ENCODE results near the gene LTBP2. TPM values are rescaled to one million over a fixed set of nuclear protein-coding genes. Genes with fewer than 3 reads are reported as not detected.

The LTBP2 gene
- total and polyA plus RNA-seq, 2 experiments from 2014 or later = 73.5 to 456 TPM

- Histone ChIP-seq H4K20me1 (ENCODE audit: insufficient read depth) (no peaks in the 10 kb centered on the region), H3K4me3 (no peak overlapping the region), H3K36me3 (ENCODE audit: low read depth) (peaks cover 23% of the 10 kb centered on the region), H3F3A (ENCODE audit: insufficient read depth) (peaks cover 40% of the 10 kb centered on the region), H3K4me2 (ENCODE audit: unreplicated experiment) (no peak overlapping the region), H3K27ac (peak overlapping the region; percentile 96), H3K9ac (no peak overlapping the region), H3K9me3 (ENCODE audit: low read depth) (no peaks in the 10 kb centered on the region), H3K9me2 (ENCODE audit: insufficient read depth) (no peaks in the 10 kb centered on the region), H3K4me1 (ENCODE audit: insufficient read depth) (peaks cover 33% of the 10 kb centered on the region), H3K27me3 (replicated peaks; ENCODE audit: insufficient read depth) (no peaks in the 10 kb centered on the region), H2AFZ (no peak overlapping the region), H3K79me2 (ENCODE audit: insufficient read depth) (no peaks in the 10 kb centered on the region)
- 95% methylated on average over 10 of the region's 10 CpGs for WGBS, 2 experiments (ENCODE audit: low coverage in 1 of 2, low lambda C conversion rate in 2 of 2, missing lambda C conversion rate in 2 of 2)
- in situ Hi-C loops (cut with MboI) = no loop called here
- DNase-seq = no peak
- TF ChIP-seq EZH2 (IDR thresholded peaks at IDR 0.05; ENCODE audit: insufficient read depth, poor library complexity, severe bottlenecking) = no peak
- no peak for TF ChIP-seq EZH2phosphoT487 (IDR thresholded peaks at IDR 0.05; ENCODE audit: insufficient read depth, low read depth)
These were observed 99.8 kb downstream of the LTBP2 start for GRCh38 chr14:74511966-74512830.

- H3K36me3 ChIP-seq (ENCODE audit: low read depth) = peaks cover 23% of the 10 kb centered on the region
- in situ Hi-C loops (cut with MboI) = no loop called here
- 45 to 51% methylated on average over 10 of the region's 10 CpGs for WGBS, 2 experiments (ENCODE audit: low coverage in 1 of 2, low lambda C conversion rate in 2 of 2, missing lambda C conversion rate in 2 of 2)
- H4K20me1 ChIP-seq (ENCODE audit: insufficient read depth) = no peaks in the 10 kb centered on the region
- H3K9me3 ChIP-seq (ENCODE audit: low read depth) = no peaks in the 10 kb centered on the region
- 0 out of 2 replicates have a peak overlapping the region, but pooled peaks have one; percentile 12 for H3K4me3 ChIP-seq
- peaks cover 40% of the 10 kb centered on the region for H3F3A ChIP-seq (ENCODE audit: insufficient read depth)
- H3K4me1 ChIP-seq (ENCODE audit: insufficient read depth) = peaks cover 33% of the 10 kb centered on the region
- H3K27me3 ChIP-seq (replicated peaks; ENCODE audit: insufficient read depth) = no peaks in the 10 kb centered on the region
- no peaks in the 10 kb centered on the region for H3K79me2 ChIP-seq (ENCODE audit: insufficient read depth)
- H3K9ac ChIP-seq = peak overlapping the region; percentile 84
- H3K27ac ChIP-seq = peak overlapping the region; percentile 96
- H2AFZ ChIP-seq = no peak overlapping the region
- H3K4me2 ChIP-seq (ENCODE audit: unreplicated experiment) = peak overlapping the region; percentile 64
- no peaks in the 10 kb centered on the region for H3K9me2 ChIP-seq (ENCODE audit: insufficient read depth)
- TF ChIP-seq EZH2phosphoT487 (IDR thresholded peaks at IDR 0.05; ENCODE audit: insufficient read depth, low read depth) = no peak
- no peak for TF ChIP-seq EZH2 (IDR thresholded peaks at IDR 0.05; ENCODE audit: insufficient read depth, poor library complexity, severe bottlenecking)
- peak; percentile 96 for DNase-seq
These were observed 101.1 kb downstream of the LTBP2 start for GRCh38 chr14:74510959-74511409.

- peak overlapping the region; percentile 64 for H3K4me2 ChIP-seq (ENCODE audit: unreplicated experiment)
- no peak overlapping the region for H2AFZ ChIP-seq
- H3K9me2 ChIP-seq (ENCODE audit: insufficient read depth) = no peaks in the 10 kb centered on the region
- H3K9ac ChIP-seq = peak overlapping the region; percentile 84
- H4K20me1 ChIP-seq (ENCODE audit: insufficient read depth) = no peaks in the 10 kb centered on the region
- 74 to 75% methylated on average over 21 of the region's 21 CpGs for WGBS, 2 experiments (ENCODE audit: low coverage in 1 of 2, low lambda C conversion rate in 2 of 2, missing lambda C conversion rate in 2 of 2)
- peak; percentile 80 for DNase-seq
- peaks cover 36% of the 10 kb centered on the region for H3F3A ChIP-seq (ENCODE audit: insufficient read depth)
- H3K4me1 ChIP-seq (ENCODE audit: insufficient read depth) = peaks cover 33% of the 10 kb centered on the region
- peaks cover 23% of the 10 kb centered on the region for H3K36me3 ChIP-seq (ENCODE audit: low read depth)
- H3K79me2 ChIP-seq (ENCODE audit: insufficient read depth) = no peaks in the 10 kb centered on the region
- H3K27me3 ChIP-seq (replicated peaks; ENCODE audit: insufficient read depth) = no peaks in the 10 kb centered on the region
- TF ChIP-seq EZH2 (IDR thresholded peaks at IDR 0.05; ENCODE audit: insufficient read depth, poor library complexity, severe bottlenecking) (no peak), EZH2phosphoT487 (IDR thresholded peaks at IDR 0.05; ENCODE audit: insufficient read depth, low read depth) (no peak)
- no peaks in the 10 kb centered on the region for H3K9me3 ChIP-seq (ENCODE audit: low read depth)
- peak overlapping the region; percentile 96 for H3K27ac ChIP-seq
- H3K4me3 ChIP-seq = 0 out of 2 replicates have a peak overlapping the region, but pooled peaks have one; percentile 12
- in situ Hi-C loops (cut with MboI) = no loop called here
These were observed 101.7 kb downstream of the LTBP2 start for GRCh38 chr14:74510223-74510931.

- H4K20me1 ChIP-seq (ENCODE audit: insufficient read depth) = no peaks in the 10 kb centered on the region
- no peak for DNase-seq
- H3F3A ChIP-seq (ENCODE audit: insufficient read depth) = peaks cover 30% of the 10 kb centered on the region
- H3K27ac ChIP-seq = peak overlapping the region; percentile 96
- H3K9ac ChIP-seq = peak overlapping the region; percentile 84
- TF ChIP-seq EZH2 (IDR thresholded peaks at IDR 0.05; ENCODE audit: insufficient read depth, poor library complexity, severe bottlenecking) = no peak
- TF ChIP-seq EZH2phosphoT487 (IDR thresholded peaks at IDR 0.05; ENCODE audit: insufficient read depth, low read depth) = no peak
- in situ Hi-C loops (cut with MboI) = no loop called here
- no peak overlapping the region for H2AFZ ChIP-seq
- peaks cover 33% of the 10 kb centered on the region for H3K4me1 ChIP-seq (ENCODE audit: insufficient read depth)
- no peak overlapping the region for H3K4me2 ChIP-seq (ENCODE audit: unreplicated experiment)
- peaks cover 26% of the 10 kb centered on the region for H3K36me3 ChIP-seq (ENCODE audit: low read depth)
- WGBS, 2 experiments (ENCODE audit: low coverage in 1 of 2, low lambda C conversion rate in 2 of 2, missing lambda C conversion rate in 2 of 2) = 97% methylated on average over 10 of the region's 10 CpGs
- no peaks in the 10 kb centered on the region for H3K27me3 ChIP-seq (replicated peaks; ENCODE audit: insufficient read depth)
- no peaks in the 10 kb centered on the region for H3K9me3 ChIP-seq (ENCODE audit: low read depth)
- H3K4me3 ChIP-seq = no peak overlapping the region
- H3K9me2 ChIP-seq (ENCODE audit: insufficient read depth) = no peaks in the 10 kb centered on the region
- H3K79me2 ChIP-seq (ENCODE audit: insufficient read depth) = no peaks in the 10 kb centered on the region
These were observed 102.3 kb downstream of the LTBP2 start for GRCh38 chr14:74509587-74510222.
